GM19099 (cell line): ENCODE measurements around the gene PLEKHJ1.

Experiments used
- POLR2A ChIP-seq: IDR thresholded peaks from 3 replicates; pipeline ENCODE4 v1.6.1; 2011; ENCODE audit warnings: low read depth; ENCODE audit not compliant: insufficient read length; ENCODE audit errors: extremely low read depth

The PLEKHJ1 gene

GRCh38 chr19:2227415-2228156 lies 8.5 kb downstream of the PLEKHJ1 start:
- no peak for TF ChIP-seq POLR2A

GRCh38 chr19:2226840-2227360 lies 9.2 kb downstream of the PLEKHJ1 start:
- no peak for TF ChIP-seq POLR2A

- no peak for TF ChIP-seq POLR2A
These were observed 9.9 kb downstream of the PLEKHJ1 start for GRCh38 chr19:2226051-2226839.

GRCh38 chr19:2225415-2226050 lies 10.6 kb downstream of the PLEKHJ1 start:
- no peak for TF ChIP-seq POLR2A

GRCh38 chr19:2224754-2225349 lies 11.3 kb downstream of the PLEKHJ1 start:
- TF ChIP-seq POLR2A = no peak

- TF ChIP-seq POLR2A = no peak
These were observed 12.2 kb downstream of the PLEKHJ1 start for GRCh38 chr19:2223959-2224358.

- no peak for TF ChIP-seq POLR2A
These were observed 12.7 kb downstream of the PLEKHJ1 start for GRCh38 chr19:2223391-2223790.

- peak; percentile 10 for TF ChIP-seq POLR2A
These were observed 14.2 kb downstream of the PLEKHJ1 start for GRCh38 chr19:2221918-2222317.

GRCh38 chr19:2221250-2221831 lies 14.8 kb downstream of the PLEKHJ1 start:
- TF ChIP-seq POLR2A = no peak

GRCh38 chr19:2219726-2220125 lies 16.4 kb downstream of the PLEKHJ1 start:
- TF ChIP-seq POLR2A = no peak

- no peak for TF ChIP-seq POLR2A
These were observed 18.5 kb downstream of the PLEKHJ1 start for GRCh38 chr19:2217591-2217990.

GRCh38 chr19:2216361-2217225 lies 19.5 kb downstream of the PLEKHJ1 start:
- no peak for TF ChIP-seq POLR2A

GRCh38 chr19:2215281-2215751 lies 20.8 kb downstream of the PLEKHJ1 start:
- no peak for TF ChIP-seq POLR2A

GRCh38 chr19:2214251-2214650 lies 21.9 kb downstream of the PLEKHJ1 start:
- TF ChIP-seq POLR2A = no peak
